RCC 7860 (cell line): ENCODE measurements around the gene LAT.

Experiments used
- DNase-seq: peaks from one replicate; pipeline ENCODE4 v3.0.0-alpha.2; 2015; ENCODE audit warnings: low spot score
- FAIRE-seq: peaks from 2 replicates; lab custom pipeline; 2012; peaks lifted over from hg19 to GRCh38; lab: Jason Lieb, UNC

Gene LAT

GRCh38 chr16:29007730-29008593, 23.1 kb downstream of the LAT start:
- DNase-seq (peak; percentile 63), FAIRE-seq (peak; percentile 38)

DNA sequence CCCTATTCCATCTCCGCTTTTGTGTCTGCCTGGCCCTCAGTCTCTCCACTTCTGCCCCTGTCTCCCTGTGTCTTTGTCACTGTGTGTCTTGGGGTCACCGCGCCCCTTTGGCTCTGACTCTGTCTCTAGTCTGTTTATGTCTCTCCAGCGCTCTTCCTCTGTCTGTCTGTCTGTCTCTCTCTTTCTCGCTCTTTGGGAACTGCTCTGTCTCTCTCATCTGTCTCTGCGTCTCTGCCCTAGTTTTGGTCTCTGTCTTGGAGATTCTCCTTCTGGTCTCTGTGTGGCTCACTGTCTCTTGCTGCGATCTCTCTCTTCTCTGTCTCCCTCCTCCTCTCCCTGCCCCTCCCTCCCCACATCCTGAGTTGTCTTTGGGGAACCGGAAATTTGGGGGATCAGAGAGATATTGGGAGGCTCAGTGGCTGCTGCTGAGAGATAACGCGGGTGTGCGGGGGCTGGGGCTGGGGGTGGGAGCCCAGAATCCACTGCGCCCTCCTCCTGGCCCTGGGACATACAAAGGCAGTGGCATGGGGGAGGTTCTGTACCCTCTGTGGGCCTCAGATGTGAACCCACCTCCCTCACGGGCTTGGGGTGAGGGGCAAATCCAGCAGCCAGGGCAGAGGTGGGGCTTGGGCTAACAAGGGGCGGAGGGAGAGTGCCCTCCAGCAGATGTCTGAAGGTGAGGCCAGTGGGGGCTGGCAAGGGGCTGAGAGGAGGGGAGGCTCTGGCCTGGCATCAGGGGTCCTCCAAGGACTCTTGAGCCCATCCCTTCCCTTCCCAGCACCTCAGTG, 24.4 kb downstream of the LAT start:
- no peak for FAIRE-seq
- DNase-seq, result no peak

GRCh38 chr16:29009838-29010166, 24.9 kb downstream of the LAT start:
- FAIRE-seq, result no peak
- no peak for DNase-seq

DNA sequence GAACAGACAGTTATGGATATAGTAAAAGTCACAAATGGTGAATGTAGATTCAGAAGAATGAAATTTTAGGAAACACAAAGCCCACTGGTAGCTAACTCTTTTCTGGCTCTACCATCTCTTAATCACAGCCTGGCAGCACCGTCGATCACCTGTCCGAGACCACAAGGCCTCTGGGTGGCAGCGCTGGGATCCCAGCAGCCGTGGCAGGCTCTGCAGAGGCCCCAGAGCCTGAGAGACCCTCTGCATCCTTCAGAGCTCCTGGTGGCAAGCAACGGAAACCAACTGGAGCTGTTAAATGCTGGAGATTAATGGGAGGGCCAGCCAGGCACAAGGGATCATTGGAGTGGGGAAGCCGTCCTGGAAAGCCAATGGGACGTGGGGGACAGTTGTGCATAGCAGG, 26.3 kb downstream of the LAT start:
- no peak for FAIRE-seq
- DNase-seq, result no peak

- FAIRE-seq (no peak), DNase-seq (no peak)
These were observed 27.0 kb downstream of the LAT start for GRCh38 chr16:29011851-29012250.

GRCh38 chr16:29012913-29013553, 28.2 kb downstream of the LAT start:
- DNase-seq, result no peak
- no peak for FAIRE-seq

DNA sequence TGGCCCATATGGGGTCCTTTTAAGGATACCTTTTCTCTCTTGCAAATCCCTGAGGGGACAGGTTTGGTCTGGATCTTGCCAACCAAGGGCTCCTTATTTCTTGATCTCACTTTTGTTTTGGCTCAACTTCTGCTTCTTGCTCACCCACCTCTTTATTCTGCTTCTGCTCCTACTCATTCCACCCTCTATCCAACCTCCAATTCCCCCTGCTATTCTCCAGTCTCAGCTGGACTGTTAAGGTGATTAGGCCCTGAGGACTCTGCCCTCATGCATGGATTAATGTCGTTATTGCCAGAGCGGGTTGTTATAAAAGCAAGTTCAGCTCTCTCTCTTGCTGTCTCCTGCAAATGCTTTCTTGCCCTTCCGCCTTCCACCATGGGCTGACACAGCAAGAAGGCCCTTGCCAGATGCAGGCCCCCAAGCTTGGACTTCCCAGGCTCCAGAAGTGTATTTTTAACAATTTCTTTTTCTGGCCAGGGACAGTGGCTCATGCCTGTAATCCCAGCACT, 29.8 kb downstream of the LAT start:
- FAIRE-seq, result no peak

GRCh38 chr16:29022196-29022595, 37.3 kb downstream of the LAT start:
- DNase-seq, result no peak
- FAIRE-seq, result no peak

More for the DNA sequence above, 29.8 kb downstream of the LAT start:
- DNase-seq, result no peak

- FAIRE-seq (peak; percentile 32), DNase-seq (peak; percentile 5)
These were observed 38.7 kb downstream of the LAT start for GRCh38 chr16:29023279-29024277.

DNA sequence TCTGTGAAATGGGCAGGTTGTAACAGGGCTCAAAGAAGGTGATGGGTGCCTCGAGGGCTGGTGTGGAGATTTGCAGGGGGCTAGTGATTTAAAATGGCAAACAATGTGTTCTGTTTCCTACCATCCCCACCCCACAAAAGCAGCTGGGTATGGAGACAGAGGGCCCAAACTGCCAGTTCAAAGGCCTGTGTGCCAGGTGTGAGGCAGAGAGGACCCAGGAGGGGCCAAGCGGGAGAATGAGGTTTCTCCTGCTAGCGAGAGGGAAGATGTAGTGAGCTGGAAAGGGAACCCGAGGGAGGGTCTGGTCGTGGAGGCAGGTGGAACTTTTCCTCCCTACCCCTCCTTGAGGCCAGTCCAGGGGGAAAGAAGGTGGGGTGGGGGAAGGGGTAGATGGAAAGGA, 39.4 kb downstream of the LAT start:
- FAIRE-seq, result no peak

DNA sequence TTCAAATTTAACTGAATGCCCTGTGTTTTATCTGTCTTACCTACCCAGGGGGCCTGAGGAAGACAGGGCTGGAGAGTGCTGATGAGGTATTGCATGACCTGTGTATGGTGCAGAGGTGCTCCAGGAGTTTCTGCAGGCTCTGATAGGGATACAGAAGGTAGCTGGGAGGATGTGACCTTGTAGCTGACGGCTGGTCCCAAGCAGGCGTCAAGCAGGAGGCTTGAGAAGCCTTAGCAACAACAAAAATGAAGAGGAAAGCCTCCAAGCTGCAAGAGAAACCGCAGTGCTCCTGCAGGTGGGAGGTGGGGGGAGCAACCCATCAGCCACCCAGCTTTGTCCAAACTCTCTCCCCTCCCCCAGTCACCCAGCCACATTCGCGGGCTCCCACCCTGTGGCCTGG, 40.4 kb downstream of the LAT start:
- DNase-seq (no peak), FAIRE-seq (no peak)

More for the DNA sequence above, 39.4 kb downstream of the LAT start:
- DNase-seq, result no peak

DNA sequence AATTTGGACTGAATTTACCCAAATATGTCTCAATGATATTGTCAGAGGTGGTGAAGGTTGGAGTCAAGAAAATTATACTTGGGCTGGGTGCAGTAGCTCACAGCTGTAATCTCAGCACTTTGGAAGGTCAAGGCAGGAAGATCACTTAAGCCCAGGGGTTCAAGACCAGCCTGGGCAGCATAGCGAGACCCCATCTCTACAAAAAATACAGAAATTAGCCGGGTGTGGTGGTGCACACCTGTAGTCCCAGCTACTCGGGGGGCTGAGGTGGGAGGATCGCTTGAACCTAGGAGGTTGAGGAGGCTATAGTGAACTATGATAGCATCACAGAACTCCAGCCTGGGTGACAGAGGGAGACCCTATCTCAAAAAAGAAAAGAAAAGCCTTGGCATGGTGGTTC, 40.9 kb downstream of the LAT start:
- no peak for FAIRE-seq
- no peak for DNase-seq

GRCh38 chr16:29028457-29029167, 43.8 kb downstream of the LAT start:
- FAIRE-seq (no peak), DNase-seq (no peak)

DNA sequence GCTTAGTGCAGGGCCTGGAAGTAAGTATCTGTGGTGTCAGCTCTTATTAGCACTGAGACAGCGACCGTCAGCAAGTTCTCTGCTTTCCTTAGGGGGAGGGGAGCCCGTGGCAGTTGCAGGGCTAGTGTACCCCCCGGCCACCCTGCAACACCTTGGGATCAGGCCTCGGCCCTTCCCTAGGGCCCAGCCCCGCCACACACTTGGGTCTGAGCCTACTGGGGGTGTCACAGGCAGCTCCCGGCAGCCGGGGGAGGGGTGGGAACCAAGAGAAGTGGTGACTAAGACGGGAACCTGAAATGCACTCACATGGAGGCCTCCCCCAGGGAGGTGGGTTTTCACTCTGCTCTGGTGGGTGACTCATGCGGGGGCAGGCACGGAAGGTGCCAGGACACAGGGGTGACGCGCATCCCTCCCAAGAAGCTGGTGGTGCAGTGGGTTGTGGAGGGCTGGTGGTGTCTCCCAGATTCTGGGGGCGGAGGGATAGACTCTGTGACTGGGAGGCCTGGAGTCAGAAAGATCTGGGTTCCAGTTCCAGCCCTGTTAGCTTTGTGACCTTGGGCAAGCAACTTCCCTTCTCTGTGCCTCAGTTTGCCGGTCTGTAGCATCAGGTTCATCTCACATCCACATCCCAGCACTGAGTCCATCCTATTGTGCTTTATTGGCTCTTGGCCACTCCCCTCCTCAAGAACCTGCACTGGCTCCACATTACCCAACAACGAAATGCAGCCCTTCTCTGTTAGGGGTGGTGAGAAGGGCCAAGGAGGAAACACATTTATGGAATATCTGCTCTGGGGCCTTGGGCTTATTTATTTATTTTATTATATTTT, 44.5 kb downstream of the LAT start:
- DNase-seq (peak; percentile 90), FAIRE-seq (peak; percentile 89)

GRCh38 chr16:29030086-29030840, 45.4 kb downstream of the LAT start:
- FAIRE-seq (no peak), DNase-seq (no peak)
